Endothelial cell of umbilical vein (primary cell): ENCODE data around the gene LIMD2. TPM values are rescaled to one million over a fixed set of nuclear protein-coding genes. Genes with fewer than 3 reads are reported as not detected.

Experiments used
- BruUV-seq: library from RNA; stranded (reverse); fragments of 400-500 nt; replicated peaks from 2 replicates; lab custom pipeline; 2021; lab: Mats Ljungman, UMichigan
- CTCF ChIA-PET: fragments of 300-600, 350-600 bp; sonication (Branson Sonifier 250); formaldehyde crosslinking; loops from one replicate; lab custom pipeline; 2021; ENCODE audit warnings: antibody characterized with exemption, inconsistent platforms; lab: Charles Lee
- POLR2A ChIA-PET: fragments of 300-600, 350-600 bp; sonication (Branson Sonifier 250); formaldehyde crosslinking; loops from one replicate; lab custom pipeline; 2021; ENCODE audit warnings: antibody characterized with exemption, inconsistent platforms; lab: Charles Lee
- DNase-seq: peaks from one replicate; pipeline ENCODE4 v3.0.0-alpha.2; 2011; ENCODE audit warnings: low read depth, low spot score
- FAIRE-seq: peaks from 2 replicates; lab custom pipeline; 2011; peaks lifted over from hg19 to GRCh38; lab: Jason Lieb, UNC
- H2AFZ ChIP-seq: 2 replicates; pipeline ENCODE4 v1.6.0; 2012; ENCODE audit warnings: low read depth, low read length, control low read depth, inconsistent platforms
- H3K27ac ChIP-seq: 2 replicates; pipeline ENCODE4 v1.5.1; 2011; ENCODE audit warnings: low read depth, mild to moderate bottlenecking, control low read depth, low read length, moderate library complexity; ENCODE audit not compliant: insufficient read depth
- H3K27me3 ChIP-seq, 2 experiments: 2 replicates each; pipeline versions ENCODE4 v1.6.0 to v1.6.1; 2011; ENCODE audit warnings: low read length in 2 of 2, mixed read lengths in 1 of 2; ENCODE audit not compliant: control insufficient read depth in 2 of 2, insufficient read depth in 2 of 2
- H3K36me3 ChIP-seq, 2 experiments: 2 replicates in 1 of 2; 3 replicates in 1 of 2; pipeline ENCODE4 v1.5.1; 2011; ENCODE audit warnings: low read length in 2 of 2, mild to moderate bottlenecking in 1 of 2, moderate library complexity in 1 of 2; ENCODE audit not compliant: control insufficient read depth in 2 of 2, insufficient read depth in 2 of 2; ENCODE audit errors: extremely low read depth in 1 of 2
- H3K4me1 ChIP-seq: 3 replicates; pipeline ENCODE4 v1.5.1; 2011; ENCODE audit warnings: mild to moderate bottlenecking, low read length; ENCODE audit not compliant: control insufficient read depth, insufficient read depth; ENCODE audit errors: extremely low read depth
- H3K4me2 ChIP-seq: 2 replicates; pipeline ENCODE4 v1.6.1; 2011; ENCODE audit warnings: low read length, control low read depth, mixed read lengths; ENCODE audit not compliant: insufficient read depth
- H3K4me3 ChIP-seq, 3 experiments: fragments of 200-600 bp in 1 of 3; sonication (generic), shearing (Covaris generic) in 1 of 3; replicated peaks in 1 of 3; 2 replicates each; pipeline ENCODE4 v1.5.1; 2011 to 2016; ENCODE audit warnings: control low read depth in 3 of 3, low read length in 3 of 3, mild to moderate bottlenecking in 2 of 3, inconsistent platforms in 1 of 3, low read depth in 1 of 3, moderate library complexity in 1 of 3; ENCODE audit not compliant: insufficient read depth in 1 of 3
- H3K79me2 ChIP-seq: 2 replicates; pipeline ENCODE4 v1.6.0; 2012; ENCODE audit warnings: low read length, inconsistent platforms; ENCODE audit not compliant: control insufficient read depth, insufficient read depth
- H3K9ac ChIP-seq: replicated peaks from 2 replicates; pipeline ENCODE3; 2011; ENCODE audit warnings: low read length, control low read depth; ENCODE audit not compliant: insufficient read depth; ENCODE audit errors: extremely low read depth
- H3K9me1 ChIP-seq: replicated peaks from 3 replicates; pipeline ENCODE4 v1.6.0; 2011; ENCODE audit warnings: mild to moderate bottlenecking, low read length; ENCODE audit not compliant: control insufficient read depth, insufficient read depth; ENCODE audit errors: extremely low read depth
- H3K9me3 ChIP-seq: replicated peaks from 2 replicates; pipeline ENCODE4 v1.5.1; 2012; ENCODE audit warnings: low read length, inconsistent platforms; ENCODE audit not compliant: control insufficient read depth, insufficient read depth
- H4K20me1 ChIP-seq: replicated peaks from 2 replicates; pipeline ENCODE3; 2011; ENCODE audit warnings: mild to moderate bottlenecking, low read length; ENCODE audit not compliant: control insufficient read depth, insufficient read depth; ENCODE audit errors: extremely low read depth
- EZH2 ChIP-seq: IDR thresholded peaks from 2 replicates; pipeline ENCODE4 v1.6.1; 2012; ENCODE audit warnings: borderline replicate concordance, low read depth, mild to moderate bottlenecking, moderate library complexity, low read length, inconsistent platforms; ENCODE audit not compliant: severe bottlenecking
- FOS ChIP-seq: IDR thresholded peaks from 2 replicates; pipeline ENCODE4 v1.6.1; 2011; ENCODE audit warnings: mild to moderate bottlenecking, low read length, moderate library complexity, borderline replicate concordance; ENCODE audit not compliant: insufficient read depth
- GATA2 ChIP-seq: IDR thresholded peaks from 2 replicates; pipeline ENCODE4 v1.7.0; 2011; ENCODE audit warnings: low read depth, mild to moderate bottlenecking, moderate library complexity, mixed read lengths, low read length; ENCODE audit not compliant: insufficient read length, insufficient read depth
- JUN ChIP-seq: IDR thresholded peaks from 2 replicates; pipeline ENCODE4 v1.6.1; 2011; ENCODE audit warnings: borderline replicate concordance, low read depth; ENCODE audit not compliant: insufficient read length, insufficient read depth
- MYC ChIP-seq: IDR thresholded peaks from one replicate; pipeline ENCODE4 v1.6.1; 2011; ENCODE audit warnings: mild to moderate bottlenecking, low read depth, low read length
- POLR2A ChIP-seq: IDR thresholded peaks from 2 replicates; pipeline ENCODE4 v1.6.1; 2012; ENCODE audit warnings: low read depth, mild to moderate bottlenecking, control low read depth, low read length
- POLR2AphosphoS5 ChIP-seq: IDR thresholded peaks from 2 replicates; pipeline ENCODE4 v1.6.1; 2012; ENCODE audit warnings: low read depth, mild to moderate bottlenecking, control low read depth, low read length, moderate library complexity; ENCODE audit not compliant: insufficient read depth
- dilution Hi-C: fragments of 300-500 bp; cut with MboI; formaldehyde crosslinking; loops from one replicate; pipeline ENCODE4 v1.15.0; 2019; ENCODE audit warnings: low sequenced_read_pairs; ENCODE audit not compliant: extremely low pct_ligation_motif_present
- intact Hi-C: fragments of 100-400 bp; cut with micrococcal nuclease; formaldehyde crosslinking; loops from one replicate; pipeline ENCODE4 v1.10.0; 2022
- polyA plus RNA-seq, 4 experiments: library from polyadenylated mRNA; depleted of rRNA in 3 of 4; stranded (reverse) in 3 of 4; unstranded in 1 of 4; fragments of >200 nt; gene quantifications; 2 replicates each; pipeline versions ENCODE4 v1.2.1 to v1.2.3, GENCODE V29; 2011 to 2012; ENCODE audit warnings: missing spikeins in 1 of 4
- total RNA-seq: library from RNA; stranded (reverse); gene quantifications from 2 replicates; pipeline ENCODE4 v1.2.3, GENCODE V29; 2021

The LIMD2 gene
- total and polyA plus RNA-seq, 2 donors (not counting 3 experiments of a cell fraction or from before 2014, with no cell fraction given): 69.0 to 83.9 TPM

GRCh38 chr17:63741143-63741407, 41.1 kb upstream of the LIMD2 start:
- peak overlapping the region; percentile 87 for H2AFZ ChIP-seq
- BruUV-seq: no TSS peak
- peaks cover 3 to 7% of the 10 kb centered on the region in 2 experiments for H3K36me3 ChIP-seq
- H3K4me3 ChIP-seq: peak overlapping the region; percentile 72 to 98 (median 89)
- intact Hi-C loops: loop anchor here (1.0 to 5.0 kb wide), 3 partner anchors 32 to 119 kb away; partner anchors contain the start of genes CCDC47, LIMD2 and MAP3K3
- ChIA-PET CTCF (interaction anchor here (0.9 kb wide), 1 partner anchor 9 kb away, joined by 3 read pairs; no protein-coding TSS in a partner anchor), POLR2A (interaction anchor here (0.6 kb wide), 1 partner anchor 28 kb away, joined by 4 read pairs; no protein-coding TSS in a partner anchor)
- peak overlapping the region; percentile 77 for H3K27ac ChIP-seq
- dilution Hi-C loops: no loop called here
- H3K9me1 ChIP-seq: no peaks in the 10 kb centered on the region
- H3K9me3 ChIP-seq: no peaks in the 10 kb centered on the region
- H3K4me2 ChIP-seq: peak overlapping the region; percentile 93
- TF ChIP-seq JUN: no peak
- no peak for TF ChIP-seq EZH2
- no peak for TF ChIP-seq POLR2AphosphoS5
- TF ChIP-seq POLR2A: no peak
- TF ChIP-seq FOS: no peak
- H3K4me1 ChIP-seq: peaks cover 12% of the 10 kb centered on the region
- peaks cover 19% of the 10 kb centered on the region for H3K79me2 ChIP-seq
- H4K20me1 ChIP-seq: no peaks in the 10 kb centered on the region
- DNase-seq (no peak), FAIRE-seq (peak; percentile 12)
- H3K9ac ChIP-seq: peak overlapping the region; percentile 95
- no peaks in the 10 kb centered on the region for H3K27me3 ChIP-seq

GRCh38 chr17:63740464-63741142, 40.7 kb upstream of the LIMD2 start:
- TF ChIP-seq MYC: no peak
- no peak for TF ChIP-seq FOS
- no peak for TF ChIP-seq POLR2AphosphoS5
- TF ChIP-seq EZH2: no peak
- TF ChIP-seq GATA2: no peak
- Histone ChIP-seq H3K36me3 (peaks cover 0 to 2% of the 10 kb centered on the region in 2 experiments), H3K9me1 (no peaks in the 10 kb centered on the region), H3K9me3 (no peaks in the 10 kb centered on the region), H3K79me2 (peaks cover 19% of the 10 kb centered on the region), H3K4me2 (peak overlapping the region; percentile 93), H3K27me3 (no peaks in the 10 kb centered on the region), H3K4me1 (peaks cover 12% of the 10 kb centered on the region), H3K9ac (peak overlapping the region; percentile 95), H3K27ac (peak overlapping the region; percentile 77), H2AFZ (peak overlapping the region; percentile 87), H3K4me3 (peak overlapping the region; percentile 72 to 98 (median 89)), H4K20me1 (no peaks in the 10 kb centered on the region)
- dilution Hi-C loops (no loop called here), intact Hi-C loops (loop anchor here (1.0 to 5.0 kb wide), 3 partner anchors 33 to 118 kb away; partner anchors contain the start of genes CCDC47, LIMD2 and MAP3K3)
- CTCF ChIA-PET: interaction anchor here (0.9 kb wide), 1 partner anchor 9 kb away, joined by 3 read pairs; no protein-coding TSS in a partner anchor
- peak; percentile 18 for FAIRE-seq
- POLR2A ChIA-PET: interaction anchor here (0.6 kb wide), 1 partner anchor 29 kb away, joined by 4 read pairs; no protein-coding TSS in a partner anchor
- BruUV-seq: TSS peak; percentile 39
- peak; percentile 40 for DNase-seq
